GM12878 (cell line): ENCODE data around the gene FBXO17. TPM values are rescaled to one million over a fixed set of nuclear protein-coding genes. Genes with fewer than 3 reads are reported as not detected.
"Not testable (repeated sequence)": the region's sequence is repeated elsewhere in the genome, so short reads cannot be mapped to it uniquely, and the experiment has no call there.

Source experiments
- ATAC-seq: fragments of 200-7000 bp; cut with Tn5 transposase; 3 replicates; pipeline ENCODE4 v1.9.1; 2020; ENCODE audit warnings: mild to moderate bottlenecking, moderate library complexity
- BruUV-seq: library from RNA; stranded (reverse); fragments of 400-500 nt; replicated peaks from 2 replicates; lab custom pipeline; 2021; lab: Mats Ljungman, UMichigan
- CTCF ChIA-PET: fragments of 300-600 bp; sonication (Branson Sonifier 250); formaldehyde crosslinking; extraction: SDS; loops from one replicate; lab custom pipeline; 2021; ENCODE audit warnings: inconsistent platforms; lab: Yijun Ruan, JAX
- POLR2A ChIA-PET: fragments of 350-600 bp; formaldehyde crosslinking; extraction: SDS; loops from one replicate; lab custom pipeline; 2021; ENCODE audit warnings: inconsistent platforms; lab: Charles Lee
- RAD21 ChIA-PET: fragments of 300-600 bp; sonication (Branson Sonifier 250); formaldehyde crosslinking; loops from one replicate; lab custom pipeline; 2023; ENCODE audit warnings: antibody characterized with exemption; ENCODE audit not compliant: unreplicated experiment; lab: Charles Lee
- SMC1A ChIA-PET: fragments of 300-600 bp; sonication (Branson Sonifier 250); formaldehyde crosslinking; loops from one replicate; lab custom pipeline; 2023; ENCODE audit not compliant: unreplicated experiment, uncharacterized antibody; lab: Charles Lee
- DNase-seq: peaks from one replicate; pipeline ENCODE4 v3.0.0-alpha.2; 2011; ENCODE audit warnings: low read depth, low spot score
- FAIRE-seq: peaks from 3 replicates; lab custom pipeline; 2011; peaks lifted over from hg19 to GRCh38; lab: Jason Lieb, UNC
- H2AFZ ChIP-seq: 2 replicates; pipeline ENCODE4 v1.6.0; 2011; ENCODE audit warnings: low read depth, low read length, control low read depth; ENCODE audit not compliant: control insufficient read depth
- H3K27ac ChIP-seq: 2 replicates; pipeline ENCODE4 v1.5.1; 2011; ENCODE audit warnings: control low read depth; ENCODE audit not compliant: control insufficient read depth, insufficient read depth
- H3K27me3 ChIP-seq, 2 experiments: replicated peaks in 1 of 2; 2 replicates each; pipeline versions ENCODE4 v1.6.0 to v1.6.1; 2011; ENCODE audit warnings: low read length in 1 of 2; ENCODE audit not compliant: control insufficient read depth in 2 of 2, insufficient read depth in 2 of 2
- H3K36me3 ChIP-seq, 2 experiments: 2 replicates each; pipeline ENCODE4 v1.5.1; 2011; ENCODE audit warnings: low read length in 1 of 2; ENCODE audit not compliant: control insufficient read depth in 2 of 2, insufficient read depth in 2 of 2
- H3K4me1 ChIP-seq: 2 replicates; pipeline ENCODE4 v1.6.1; 2011; ENCODE audit warnings: mild to moderate bottlenecking, low read length, moderate library complexity, mixed read lengths; ENCODE audit not compliant: control insufficient read depth, insufficient read depth
- H3K4me2 ChIP-seq: 2 replicates; pipeline ENCODE4 v1.6.0; 2011; ENCODE audit warnings: control low read depth; ENCODE audit not compliant: control insufficient read depth, insufficient read depth
- H3K4me3 ChIP-seq: fragments of 200-600 bp; sonication (generic); 2 replicates; pipeline ENCODE4 v1.5.1; 2016
- H3K79me2 ChIP-seq: 2 replicates; pipeline ENCODE4 v1.6.0; 2011; ENCODE audit warnings: low read length; ENCODE audit not compliant: control insufficient read depth, insufficient read depth
- H3K9ac ChIP-seq: 2 replicates; pipeline ENCODE4 v1.8.0; 2011; ENCODE audit warnings: low read length, control low read depth, mixed read lengths; ENCODE audit not compliant: control insufficient read depth, insufficient read depth
- H3K9me3 ChIP-seq: replicated peaks from 3 replicates; pipeline ENCODE4 v1.5.1; 2011; ENCODE audit warnings: mild to moderate bottlenecking, low read length; ENCODE audit not compliant: control insufficient read depth, insufficient read depth
- H4K20me1 ChIP-seq: 2 replicates; pipeline ENCODE4 v1.6.0; 2011; ENCODE audit not compliant: control insufficient read depth, insufficient read depth
- ATF7 ChIP-seq: fragments of 450-650 bp; IDR thresholded peaks from 2 replicates; pipeline ENCODE4 v1.6.1; 2016; ENCODE audit warnings: low read depth, mild to moderate bottlenecking
- HDAC6 ChIP-seq: fragments of 200-600 bp; sonication (generic); IDR thresholded peaks from one replicate; pipeline ENCODE4 v1.8.0; 2017; ENCODE audit warnings: antibody characterized with exemption; ENCODE audit not compliant: unreplicated experiment
- NFIC ChIP-seq: IDR thresholded peaks from 2 replicates; pipeline ENCODE4 v1.6.1; 2012; ENCODE audit warnings: low read depth, mild to moderate bottlenecking, inconsistent platforms, low read length, moderate library complexity
- WGBS: methylation state at CpG from one replicate; pipeline ENCODE4 v1.1.6; 2016; ENCODE audit warnings: low lambda C conversion rate; ENCODE audit not compliant: insufficient replicate concordance, insufficient coverage; ENCODE audit errors: missing lambda C conversion rate; 5-methylcytosine and 5-hydroxymethylcytosine counted together
- in situ Hi-C: fragments of 300-500 bp; cut with MboI; formaldehyde crosslinking; loops from 9 replicates; pipeline ENCODE4 v1.14.3; 2018; ENCODE audit warnings: mixed read lengths
- intact Hi-C: fragments of 100-400 bp; cut with micrococcal nuclease; formaldehyde crosslinking; loops from one replicate; pipeline ENCODE4 v1.14.2; 2022; ENCODE audit not compliant: unreplicated experiment
- polyA plus RNA-seq, 11 experiments: library from polyadenylated mRNA; depleted of rRNA in 4 of 11; unstranded in 6 of 11; stranded (reverse) in 5 of 11; fragments of >200 nt; fragmentation: Nextera tagmentation in 4 of 11; fragmentation: Illumina TruSeq in 1 of 11; extraction: Ambion mirVana in 4 of 11; extraction: Trizol in 1 of 11; gene quantifications; 1 replicate in 1 of 11; 2 replicates in 10 of 11; pipeline versions ENCODE4 v1.2.1 to v1.2.3, GENCODE V29; 2011 to 2016; ENCODE audit warnings: inconsistent platforms in 2 of 11, missing spikeins in 2 of 11, low read depth in 1 of 11
- total RNA-seq, 4 experiments: library from RNA; depleted of rRNA in 3 of 4; stranded (reverse); fragments of >200 nt in 3 of 4; fragmentation: Illumina TruSeq in 1 of 4; extraction: Trizol in 1 of 4; gene quantifications; 2 replicates each; pipeline versions ENCODE4 v1.2.1 to v1.2.3, GENCODE V29; 2013 to 2021

FBXO17 gene
- total and polyA plus RNA-seq, 10 of the 15 experiments (the other 5 are each of a cell fraction or from before 2014, with no cell fraction given), result 2.2 to 11.1 (median 5.3) TPM

DNA sequence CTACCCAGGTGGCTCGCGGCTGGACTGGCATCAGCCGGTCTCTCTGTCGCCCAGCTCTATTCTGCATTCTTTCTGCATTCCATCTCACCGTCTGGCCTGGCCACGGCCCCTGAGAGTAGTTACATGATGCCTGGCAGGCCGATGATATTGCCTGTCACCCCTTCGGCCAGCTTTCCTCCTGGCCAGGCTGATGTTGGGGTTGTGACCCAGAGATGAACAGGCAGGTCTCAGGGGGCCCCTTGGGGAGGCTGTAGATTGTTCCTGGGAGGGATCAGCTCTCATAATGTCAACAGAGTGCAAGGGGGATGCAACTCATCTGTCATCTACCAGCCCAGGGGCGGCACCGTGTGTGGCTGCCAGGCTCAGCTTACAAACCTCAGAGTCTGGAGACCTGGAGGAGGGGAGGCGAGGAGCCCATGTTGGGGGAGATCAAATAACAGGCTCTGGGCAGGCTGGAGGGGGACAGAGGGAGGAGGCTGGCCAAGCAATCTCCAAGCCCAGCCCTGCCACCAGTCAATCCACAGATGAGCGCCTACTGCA lies 13.6 kb upstream of the FBXO17 start:
- no peaks in the 10 kb centered on the region for H4K20me1 ChIP-seq
- in situ Hi-C loops (no loop called here), intact Hi-C loops (no loop called here)
- no peak overlapping the region for H3K27ac ChIP-seq
- H3K36me3 ChIP-seq, result no peaks in the 10 kb centered on the region
- FAIRE-seq, result no peak
- no TSS peak for BruUV-seq
- peak; percentile 45; the same call in 2 of the 3 replicates for ATAC-seq
- H3K27me3 ChIP-seq, result no peaks in the 10 kb centered on the region
- ChIA-PET POLR2A (interaction anchor here (0.5 to 1.0 kb wide), 2 partner anchors 13 to 18 kb away, joined by 4 to 5 read pairs; no protein-coding TSS in a partner anchor), CTCF (interaction anchor here (0.6 to 1.2 kb wide), 3 partner anchors 11 to 423 kb away, joined by 3 to 5 read pairs (median 3); partner anchors contain the start of gene PLEKHG2), RAD21 (no interaction called here), SMC1A (interaction anchor here (0.8 to 1.8 kb wide), 3 partner anchors 17 to 113 kb away, joined by 3 to 7 read pairs (median 4); no protein-coding TSS in a partner anchor)
- DNase-seq, result no peak
- TF ChIP-seq NFIC (no peak), ATF7 (no peak), HDAC6 (no peak)
- WGBS, result 38% methylated on average over 12 of the region's 12 CpGs
- no peak overlapping the region for H3K9ac ChIP-seq
- H3K4me1 ChIP-seq, result peaks cover 3% of the 10 kb centered on the region; the same call in 1 of the 2 replicates
- H2AFZ ChIP-seq, result no peak overlapping the region
- no peak overlapping the region for H3K4me2 ChIP-seq
- no peaks in the 10 kb centered on the region; the same call in 2 of the 3 replicates for H3K9me3 ChIP-seq
- no peak overlapping the region for H3K4me3 ChIP-seq
- no peaks in the 10 kb centered on the region for H3K79me2 ChIP-seq

DNA sequence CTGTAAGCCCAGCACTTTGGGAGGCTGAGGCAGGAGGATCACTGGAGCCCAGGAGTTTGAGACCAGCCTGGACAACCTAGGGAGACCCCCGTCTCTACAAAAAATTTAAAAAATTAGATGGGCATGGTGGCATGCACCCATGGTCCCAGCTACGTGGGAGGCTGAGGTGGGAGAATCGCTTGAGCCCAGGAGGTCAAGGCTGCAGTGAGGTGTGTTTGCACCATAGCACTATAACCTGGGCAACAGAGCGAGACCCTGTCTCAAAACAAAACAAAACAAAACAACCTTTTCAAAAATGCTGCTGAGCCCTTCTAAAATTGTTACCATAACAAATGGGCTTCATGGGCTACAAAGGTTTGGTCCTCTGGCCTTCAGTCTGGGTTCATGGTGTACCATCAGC lies 13.1 kb upstream of the FBXO17 start:
- RAD21 ChIA-PET, in situ Hi-C loops, H3K27me3 ChIP-seq, BruUV-seq, intact Hi-C loops, H3K4me3 ChIP-seq, H3K9ac ChIP-seq, FAIRE-seq, H3K27ac ChIP-seq, DNase-seq, H3K4me2 ChIP-seq, H4K20me1 ChIP-seq, ATAC-seq, H3K9me3 ChIP-seq, H2AFZ ChIP-seq, H3K36me3 ChIP-seq, H3K4me1 ChIP-seq, H3K79me2 ChIP-seq: not testable (repeated sequence)
- POLR2A ChIA-PET, result interaction anchor here (0.5 to 1.0 kb wide), 5 partner anchors 10 to 313 kb away, joined by 3 to 5 read pairs (median 4); no protein-coding TSS in a partner anchor
- SMC1A ChIA-PET, result interaction anchor here (0.8 to 1.8 kb wide), 3 partner anchors 18 to 113 kb away, joined by 3 to 7 read pairs (median 4); no protein-coding TSS in a partner anchor
- CTCF ChIA-PET, result interaction anchor here (0.6 to 1.2 kb wide), 4 partner anchors 11 to 424 kb away, joined by 3 to 5 read pairs (median 4); partner anchors contain the start of gene PLEKHG2
- WGBS, result 27% methylated on average over 4 of the region's 4 CpGs

DNA sequence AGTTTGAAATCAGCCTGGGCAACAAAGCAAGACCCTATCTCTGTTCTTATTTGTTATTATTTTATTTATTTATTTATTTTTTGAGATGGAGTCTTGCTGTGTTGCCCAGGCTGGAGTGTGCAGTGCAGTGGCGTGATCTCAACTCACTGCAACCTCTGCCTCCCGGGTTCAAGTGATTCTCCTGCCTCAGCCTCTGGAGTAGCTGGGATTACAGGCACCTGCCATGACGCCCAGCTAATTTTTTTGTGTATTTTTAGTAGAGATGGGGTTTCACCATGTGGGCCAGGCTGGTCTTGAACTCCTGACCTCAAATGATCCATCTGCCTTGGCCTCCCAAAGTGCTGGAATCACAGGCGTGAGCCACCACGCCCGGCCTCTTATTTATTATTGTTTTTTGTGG lies 12.2 kb upstream of the FBXO17 start:
- RAD21 ChIA-PET, H3K36me3 ChIP-seq, DNase-seq, H2AFZ ChIP-seq, ATAC-seq, H4K20me1 ChIP-seq, H3K27ac ChIP-seq, intact Hi-C loops, FAIRE-seq, H3K9ac ChIP-seq, H3K27me3 ChIP-seq, BruUV-seq, H3K4me3 ChIP-seq, in situ Hi-C loops, H3K4me2 ChIP-seq, H3K9me3 ChIP-seq, H3K4me1 ChIP-seq, CTCF ChIA-PET, H3K79me2 ChIP-seq: not testable (repeated sequence)
- ChIA-PET SMC1A (interaction anchor here (1.8 kb wide), 1 partner anchor 19 kb away, joined by 7 read pairs; no protein-coding TSS in a partner anchor), POLR2A (interaction anchor here (0.6 kb wide), 1 partner anchor 26 kb away, joined by 4 read pairs; no protein-coding TSS in a partner anchor)
- WGBS, result 32% methylated on average over 6 of the region's 6 CpGs
